ENCODE results near the gene MACROD1.

GRCh38 chr11:64114231-64114630, 51.7 kb downstream of the MACROD1 start:
- TF ChIP-seq EP300 (IDR thresholded peaks at IDR 0.05; ENCODE audit: borderline replicate concordance) (no peak), CREB1 (IDR thresholded peaks at IDR 0.05; ENCODE audit: low read depth) (no peak)

Data from Ishikawa (cell line).